22Rv1 (cell line): ENCODE measurements around the gene HIVEP3.

Experiments
- ZFX ChIP-seq: fragments of 450-650 bp; IDR thresholded peaks from 2 replicates; pipeline ENCODE4 v1.6.1; 2017; ENCODE audit warnings: antibody characterized with exemption, borderline replicate concordance
- TF ChIP-seq, protein P1 (sequence below): fragments of 450-650 bp; IDR thresholded peaks from 2 replicates; pipeline ENCODE4 v1.5.1; 2017; ENCODE audit warnings: mild to moderate bottlenecking

DNA sequence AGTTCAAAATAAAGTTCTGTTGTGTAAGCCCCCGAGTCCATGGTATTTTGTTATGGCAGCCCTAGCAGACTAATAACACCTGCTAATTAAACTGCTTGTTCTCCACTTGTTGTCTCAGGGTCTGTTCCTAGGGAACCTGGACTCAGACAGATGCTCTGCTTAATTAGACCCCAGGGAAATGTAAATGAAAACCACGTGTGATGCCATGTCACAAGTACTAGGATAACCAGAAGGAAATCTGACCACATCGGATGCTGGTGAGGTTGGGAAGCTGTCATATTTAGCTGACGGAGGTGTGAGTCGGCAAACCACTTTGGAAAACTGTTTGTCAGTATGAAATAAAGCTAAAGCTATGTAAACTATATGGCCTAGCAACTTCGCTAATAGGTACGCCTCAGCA, 453.8 kb downstream of the HIVEP3 start:
- TF ChIP-seq, protein P1, sequence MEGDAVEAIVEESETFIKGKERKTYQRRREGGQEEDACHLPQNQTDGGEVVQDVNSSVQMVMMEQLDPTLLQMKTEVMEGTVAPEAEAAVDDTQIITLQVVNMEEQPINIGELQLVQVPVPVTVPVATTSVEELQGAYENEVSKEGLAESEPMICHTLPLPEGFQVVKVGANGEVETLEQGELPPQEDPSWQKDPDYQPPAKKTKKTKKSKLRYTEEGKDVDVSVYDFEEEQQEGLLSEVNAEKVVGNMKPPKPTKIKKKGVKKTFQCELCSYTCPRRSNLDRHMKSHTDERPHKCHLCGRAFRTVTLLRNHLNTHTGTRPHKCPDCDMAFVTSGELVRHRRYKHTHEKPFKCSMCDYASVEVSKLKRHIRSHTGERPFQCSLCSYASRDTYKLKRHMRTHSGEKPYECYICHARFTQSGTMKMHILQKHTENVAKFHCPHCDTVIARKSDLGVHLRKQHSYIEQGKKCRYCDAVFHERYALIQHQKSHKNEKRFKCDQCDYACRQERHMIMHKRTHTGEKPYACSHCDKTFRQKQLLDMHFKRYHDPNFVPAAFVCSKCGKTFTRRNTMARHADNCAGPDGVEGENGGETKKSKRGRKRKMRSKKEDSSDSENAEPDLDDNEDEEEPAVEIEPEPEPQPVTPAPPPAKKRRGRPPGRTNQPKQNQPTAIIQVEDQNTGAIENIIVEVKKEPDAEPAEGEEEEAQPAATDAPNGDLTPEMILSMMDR = no peak
- TF ChIP-seq ZFX = no peak
